ENCODE results near the gene TNFAIP8.

DNA sequence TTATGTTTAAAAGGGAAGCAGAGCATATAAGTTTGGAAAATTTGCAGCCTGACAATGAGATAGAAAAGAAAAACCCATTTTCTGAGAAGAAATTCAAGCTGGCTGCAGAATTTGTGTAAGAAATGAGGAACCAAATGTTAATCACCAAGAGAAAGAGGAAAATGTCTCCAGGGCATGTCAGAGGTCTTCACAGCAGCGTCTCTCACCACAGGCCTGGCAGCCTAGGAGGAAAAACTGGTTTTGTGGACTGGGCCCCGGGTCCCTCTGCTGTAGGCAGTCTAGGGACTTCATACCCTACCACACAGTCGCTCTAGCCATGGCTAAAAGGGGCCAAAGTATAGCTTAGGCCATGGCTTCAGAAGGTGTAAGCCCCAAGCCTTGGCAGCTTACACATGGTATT lies 64.3 kb downstream of the TNFAIP8 start:
- TF ChIP-seq, protein P1, sequence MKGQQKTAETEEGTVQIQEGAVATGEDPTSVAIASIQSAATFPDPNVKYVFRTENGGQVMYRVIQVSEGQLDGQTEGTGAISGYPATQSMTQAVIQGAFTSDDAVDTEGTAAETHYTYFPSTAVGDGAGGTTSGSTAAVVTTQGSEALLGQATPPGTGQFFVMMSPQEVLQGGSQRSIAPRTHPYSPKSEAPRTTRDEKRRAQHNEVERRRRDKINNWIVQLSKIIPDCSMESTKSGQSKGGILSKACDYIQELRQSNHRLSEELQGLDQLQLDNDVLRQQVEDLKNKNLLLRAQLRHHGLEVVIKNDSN (CRISPR knock-in tag; IDR thresholded peaks at IDR 0.05), result no peak
- TF ChIP-seq, protein P2, sequence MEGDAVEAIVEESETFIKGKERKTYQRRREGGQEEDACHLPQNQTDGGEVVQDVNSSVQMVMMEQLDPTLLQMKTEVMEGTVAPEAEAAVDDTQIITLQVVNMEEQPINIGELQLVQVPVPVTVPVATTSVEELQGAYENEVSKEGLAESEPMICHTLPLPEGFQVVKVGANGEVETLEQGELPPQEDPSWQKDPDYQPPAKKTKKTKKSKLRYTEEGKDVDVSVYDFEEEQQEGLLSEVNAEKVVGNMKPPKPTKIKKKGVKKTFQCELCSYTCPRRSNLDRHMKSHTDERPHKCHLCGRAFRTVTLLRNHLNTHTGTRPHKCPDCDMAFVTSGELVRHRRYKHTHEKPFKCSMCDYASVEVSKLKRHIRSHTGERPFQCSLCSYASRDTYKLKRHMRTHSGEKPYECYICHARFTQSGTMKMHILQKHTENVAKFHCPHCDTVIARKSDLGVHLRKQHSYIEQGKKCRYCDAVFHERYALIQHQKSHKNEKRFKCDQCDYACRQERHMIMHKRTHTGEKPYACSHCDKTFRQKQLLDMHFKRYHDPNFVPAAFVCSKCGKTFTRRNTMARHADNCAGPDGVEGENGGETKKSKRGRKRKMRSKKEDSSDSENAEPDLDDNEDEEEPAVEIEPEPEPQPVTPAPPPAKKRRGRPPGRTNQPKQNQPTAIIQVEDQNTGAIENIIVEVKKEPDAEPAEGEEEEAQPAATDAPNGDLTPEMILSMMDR (IDR thresholded peaks at IDR 0.05), result no peak
- TF ChIP-seq CREB1 (CRISPR knock-in tag; IDR thresholded peaks at IDR 0.05) (no peak), NR2C2 (CRISPR knock-in tag; IDR thresholded peaks at IDR 0.05) (no peak), JUN (CRISPR knock-in tag; IDR thresholded peaks at IDR 0.05) (no peak), NR1H2 (CRISPR knock-in tag; IDR thresholded peaks at IDR 0.05) (no peak)
- TF ChIP-seq, protein P3, sequence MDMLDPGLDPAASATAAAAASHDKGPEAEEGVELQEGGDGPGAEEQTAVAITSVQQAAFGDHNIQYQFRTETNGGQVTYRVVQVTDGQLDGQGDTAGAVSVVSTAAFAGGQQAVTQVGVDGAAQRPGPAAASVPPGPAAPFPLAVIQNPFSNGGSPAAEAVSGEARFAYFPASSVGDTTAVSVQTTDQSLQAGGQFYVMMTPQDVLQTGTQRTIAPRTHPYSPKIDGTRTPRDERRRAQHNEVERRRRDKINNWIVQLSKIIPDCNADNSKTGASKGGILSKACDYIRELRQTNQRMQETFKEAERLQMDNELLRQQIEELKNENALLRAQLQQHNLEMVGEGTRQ (CRISPR knock-in tag; IDR thresholded peaks at IDR 0.05), result no peak
- TF ChIP-seq, protein P4, sequence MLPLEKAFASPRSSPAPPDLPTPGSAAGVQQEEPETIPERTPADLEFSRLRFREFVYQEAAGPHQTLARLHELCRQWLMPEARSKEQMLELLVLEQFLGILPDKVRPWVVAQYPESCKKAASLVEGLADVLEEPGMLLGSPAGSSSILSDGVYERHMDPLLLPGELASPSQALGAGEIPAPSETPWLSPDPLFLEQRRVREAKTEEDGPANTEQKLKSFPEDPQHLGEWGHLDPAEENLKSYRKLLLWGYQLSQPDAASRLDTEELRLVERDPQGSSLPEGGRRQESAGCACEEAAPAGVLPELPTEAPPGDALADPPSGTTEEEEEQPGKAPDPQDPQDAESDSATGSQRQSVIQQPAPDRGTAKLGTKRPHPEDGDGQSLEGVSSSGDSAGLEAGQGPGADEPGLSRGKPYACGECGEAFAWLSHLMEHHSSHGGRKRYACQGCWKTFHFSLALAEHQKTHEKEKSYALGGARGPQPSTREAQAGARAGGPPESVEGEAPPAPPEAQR (CRISPR knock-in tag; IDR thresholded peaks at IDR 0.05), result no peak
- TF ChIP-seq, protein P5, sequence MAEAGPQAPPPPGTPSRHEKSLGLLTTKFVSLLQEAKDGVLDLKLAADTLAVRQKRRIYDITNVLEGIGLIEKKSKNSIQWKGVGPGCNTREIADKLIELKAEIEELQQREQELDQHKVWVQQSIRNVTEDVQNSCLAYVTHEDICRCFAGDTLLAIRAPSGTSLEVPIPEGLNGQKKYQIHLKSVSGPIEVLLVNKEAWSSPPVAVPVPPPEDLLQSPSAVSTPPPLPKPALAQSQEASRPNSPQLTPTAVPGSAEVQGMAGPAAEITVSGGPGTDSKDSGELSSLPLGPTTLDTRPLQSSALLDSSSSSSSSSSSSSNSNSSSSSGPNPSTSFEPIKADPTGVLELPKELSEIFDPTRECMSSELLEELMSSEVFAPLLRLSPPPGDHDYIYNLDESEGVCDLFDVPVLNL (CRISPR knock-in tag; IDR thresholded peaks at IDR 0.05; ENCODE audit: borderline replicate concordance, low read depth), result no peak
- TF ChIP-seq, protein P6, sequence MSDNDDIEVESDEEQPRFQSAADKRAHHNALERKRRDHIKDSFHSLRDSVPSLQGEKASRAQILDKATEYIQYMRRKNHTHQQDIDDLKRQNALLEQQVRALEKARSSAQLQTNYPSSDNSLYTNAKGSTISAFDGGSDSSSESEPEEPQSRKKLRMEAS (CRISPR knock-in tag; IDR thresholded peaks at IDR 0.05), result no peak
- TF ChIP-seq, protein P7, sequence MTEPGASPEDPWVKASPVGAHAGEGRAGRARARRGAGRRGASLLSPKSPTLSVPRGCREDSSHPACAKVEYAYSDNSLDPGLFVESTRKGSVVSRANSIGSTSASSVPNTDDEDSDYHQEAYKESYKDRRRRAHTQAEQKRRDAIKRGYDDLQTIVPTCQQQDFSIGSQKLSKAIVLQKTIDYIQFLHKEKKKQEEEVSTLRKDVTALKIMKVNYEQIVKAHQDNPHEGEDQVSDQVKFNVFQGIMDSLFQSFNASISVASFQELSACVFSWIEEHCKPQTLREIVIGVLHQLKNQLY (CRISPR knock-in tag; IDR thresholded peaks at IDR 0.05), result no peak
- TF ChIP-seq, protein P8, sequence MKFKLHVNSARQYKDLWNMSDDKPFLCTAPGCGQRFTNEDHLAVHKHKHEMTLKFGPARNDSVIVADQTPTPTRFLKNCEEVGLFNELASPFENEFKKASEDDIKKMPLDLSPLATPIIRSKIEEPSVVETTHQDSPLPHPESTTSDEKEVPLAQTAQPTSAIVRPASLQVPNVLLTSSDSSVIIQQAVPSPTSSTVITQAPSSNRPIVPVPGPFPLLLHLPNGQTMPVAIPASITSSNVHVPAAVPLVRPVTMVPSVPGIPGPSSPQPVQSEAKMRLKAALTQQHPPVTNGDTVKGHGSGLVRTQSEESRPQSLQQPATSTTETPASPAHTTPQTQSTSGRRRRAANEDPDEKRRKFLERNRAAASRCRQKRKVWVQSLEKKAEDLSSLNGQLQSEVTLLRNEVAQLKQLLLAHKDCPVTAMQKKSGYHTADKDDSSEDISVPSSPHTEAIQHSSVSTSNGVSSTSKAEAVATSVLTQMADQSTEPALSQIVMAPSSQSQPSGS (CRISPR knock-in tag; IDR thresholded peaks at IDR 0.05; ENCODE audit: borderline replicate concordance, low read depth), result no peak

All from WTC11 (cell line).